K562 (cell line): ENCODE data around the gene ERFL. TPM values are rescaled to one million over a fixed set of nuclear protein-coding genes. Genes with fewer than 3 reads are reported as not detected.

Source experiments
- ATAC-seq: fragments of 200-7000 bp; cut with Tn5 transposase; 3 replicates; pipeline ENCODE4 v1.9.1; 2020; ENCODE audit warnings: moderate library complexity
- BruUV-seq: library from RNA; stranded (reverse); fragments of 400-500 nt; replicated peaks from 2 replicates; lab custom pipeline; 2021; lab: Mats Ljungman, UMichigan
- CTCF ChIA-PET: fragments of 300-600 bp; formaldehyde crosslinking; extraction: SDS; loops from one replicate; lab custom pipeline; 2021; ENCODE audit warnings: low intra/inter-chr PET ratio; lab: Yijun Ruan, JAX
- POLR2A ChIA-PET: fragments of 300-600, 350-650 bp; sonication (Branson Sonifier 250); formaldehyde crosslinking; extraction: SDS; loops from one replicate; lab custom pipeline; 2021; ENCODE audit warnings: antibody characterized with exemption, inconsistent platforms; lab: Yijun Ruan, JAX
- DNase-seq, 4 experiments: peaks; one replicate each; pipeline versions ENCODE4 v3.0.0 to v3.0.0-alpha.2; 2011 to 2018; ENCODE audit warnings: low spot score in 3 of 4, mixed read lengths in 3 of 4; ENCODE audit errors: extremely low read depth in 1 of 4
- FAIRE-seq: peaks from 2 replicates; lab custom pipeline; 2011; peaks lifted over from hg19 to GRCh38; lab: Jason Lieb, UNC
- H2AFZ ChIP-seq: 2 replicates; pipeline ENCODE4 v1.6.0; 2011; ENCODE audit warnings: low read depth, low read length, control low read depth, inconsistent platforms
- H3K27ac ChIP-seq: fragments of 200-600 bp; 3 replicates; pipeline ENCODE4 v1.8.0; 2011; ENCODE audit warnings: low read depth, mild to moderate bottlenecking, control low read depth, inconsistent platforms, low read length, moderate library complexity, mixed read lengths; ENCODE audit errors: extremely low read depth
- H3K27me3 ChIP-seq, 2 experiments: fragments of 300-600 bp in 1 of 2; 2 replicates in 1 of 2; 3 replicates in 1 of 2; pipeline versions ENCODE4 v1.6.0 to v1.8.0; 2011; ENCODE audit warnings: inconsistent platforms in 2 of 2, low read length in 2 of 2, mild to moderate bottlenecking in 1 of 2, mixed read lengths in 1 of 2, moderate library complexity in 1 of 2; ENCODE audit not compliant: control insufficient read depth in 2 of 2, insufficient read depth in 2 of 2
- H3K36me3 ChIP-seq: fragments of 300-600 bp; 3 replicates; pipeline ENCODE4 v1.8.0; 2011; ENCODE audit warnings: mild to moderate bottlenecking, low read length, inconsistent platforms; ENCODE audit not compliant: control insufficient read depth, insufficient read depth
- H3K4me1 ChIP-seq, 2 experiments: fragments of 200-600 bp in 1 of 2; replicated peaks in 1 of 2; 2 replicates in 1 of 2; 3 replicates in 1 of 2; pipeline versions ENCODE4 v1.5.1 to v1.8.0; 2011; ENCODE audit warnings: inconsistent platforms in 2 of 2, low read length in 2 of 2, mild to moderate bottlenecking in 1 of 2, mixed read lengths in 1 of 2, moderate library complexity in 1 of 2; ENCODE audit not compliant: control insufficient read depth in 2 of 2, insufficient read depth in 2 of 2
- H3K4me2 ChIP-seq: 2 replicates; pipeline ENCODE4 v1.6.1; 2011; ENCODE audit warnings: low read length, control low read depth, inconsistent platforms, mixed read lengths; ENCODE audit not compliant: insufficient read depth
- H3K4me3 ChIP-seq: fragments of 200-600 bp; sonication (generic), shearing (Covaris generic); 2 replicates; pipeline ENCODE4 v1.5.1; 2016; ENCODE audit warnings: control low read depth, inconsistent platforms
- H3K79me2 ChIP-seq: fragments of 200-600 bp; 3 replicates; pipeline ENCODE4 v1.8.0; 2011; ENCODE audit warnings: low read length, inconsistent platforms; ENCODE audit not compliant: control insufficient read depth, insufficient read depth
- H3K9ac ChIP-seq, 2 experiments: 2 replicates each; pipeline versions ENCODE4 v1.6.0 to v1.6.1; 2011; ENCODE audit warnings: low read depth in 2 of 2, low read length in 2 of 2, control low read depth in 1 of 2, inconsistent platforms in 1 of 2, mild to moderate bottlenecking in 1 of 2, mixed read lengths in 1 of 2; ENCODE audit not compliant: insufficient read depth in 1 of 2
- H3K9me1 ChIP-seq: one replicate; pipeline ENCODE4 v1.6.0; 2011; ENCODE audit warnings: inconsistent platforms, mild to moderate bottlenecking, low read length, moderate library complexity; ENCODE audit not compliant: control insufficient read depth, insufficient read depth
- H3K9me3 ChIP-seq: replicated peaks from 2 replicates; pipeline ENCODE4 v1.5.1; 2011; ENCODE audit warnings: low read depth, low read length, inconsistent platforms; ENCODE audit not compliant: control insufficient read depth, insufficient read depth
- H4K20me1 ChIP-seq: replicated peaks from 2 replicates; pipeline ENCODE4 v1.6.1; 2011; ENCODE audit warnings: low read length, inconsistent platforms, mixed read lengths; ENCODE audit not compliant: control insufficient read depth, insufficient read depth
- CCNT2 ChIP-seq: IDR thresholded peaks from 2 replicates; pipeline ENCODE4 v1.6.1; 2011; ENCODE audit warnings: borderline replicate concordance, low read depth, mild to moderate bottlenecking, moderate library complexity, mixed read lengths, low read length; ENCODE audit not compliant: insufficient read length; ENCODE audit errors: extremely low read depth
- ELF1 ChIP-seq: fragments of 200-800 bp; sonication (Bioruptor generic); IDR thresholded peaks from 2 replicates; pipeline ENCODE4 v1.6.1; 2016; ENCODE audit warnings: missing genetic modification characterization, missing compliant biosample characterization
- ETV1 ChIP-seq: fragments of 450-650 bp; conservative IDR thresholded peaks from 2 replicates; pipeline ENCODE4 v1.6.1; 2016; ENCODE audit warnings: missing genetic modification characterization, control low read depth, low read depth, missing compliant biosample characterization
- HINFP ChIP-seq: fragments of 450-650 bp; conservative IDR thresholded peaks from 2 replicates; pipeline ENCODE4 v1.6.1; 2016; ENCODE audit warnings: missing genetic modification characterization, low read depth, mild to moderate bottlenecking, control low read depth, missing compliant biosample characterization
- MEF2D ChIP-seq: conservative IDR thresholded peaks from 2 replicates; pipeline ENCODE4 v1.6.1; 2016; ENCODE audit warnings: low read depth, missing genetic modification characterization, missing compliant biosample characterization
- POLR2G ChIP-seq: fragments of 200-400 bp; formaldehyde crosslinking; IDR thresholded peaks from 2 replicates; pipeline ENCODE4 v1.6.1; 2017; ENCODE audit warnings: low read depth, mild to moderate bottlenecking, antibody characterized with exemption, low read length, moderate library complexity
- SIN3A ChIP-seq, 2 experiments: fragments of 150-350 bp in 1 of 2; IDR thresholded peaks; 2 replicates each; pipeline ENCODE4 v1.6.1; 2011 to 2016; ENCODE audit warnings: borderline replicate concordance in 2 of 2, low read depth in 2 of 2, low read length in 2 of 2, mild to moderate bottlenecking in 2 of 2, moderate library complexity in 2 of 2; ENCODE audit not compliant: control insufficient read depth in 1 of 2
- SRSF3 ChIP-seq: fragments of 200-400 bp; formaldehyde crosslinking; IDR thresholded peaks from 2 replicates; pipeline ENCODE4 v1.6.1; 2016; ENCODE audit warnings: mild to moderate bottlenecking, low read length, moderate library complexity; ENCODE audit not compliant: insufficient read depth
- WGBS: fragments of 100-300 bp; shearing (Covaris generic); methylation state at CpG from one replicate; pipeline ENCODE4 v1.1.6; 2016; ENCODE audit warnings: low coverage, mixed read lengths; ENCODE audit not compliant: insufficient coverage; ENCODE audit errors: missing lambda C conversion rate; 5-methylcytosine and 5-hydroxymethylcytosine counted together
- in situ Hi-C: fragments of 300-500 bp; cut with MboI; formaldehyde crosslinking; loops from 4 replicates; pipeline ENCODE4 v1.15.0; 2018; ENCODE audit warnings: inconsistent platforms, mixed read lengths
- intact Hi-C: fragments of 100-400 bp; cut with micrococcal nuclease; formaldehyde crosslinking; loops from 2 replicates; pipeline ENCODE4 v1.14.2; 2022
- polyA plus RNA-seq, 8 experiments: library from polyadenylated mRNA; depleted of rRNA in 4 of 8; stranded (reverse) in 5 of 8; unstranded in 3 of 8; fragments of >200 nt; fragmentation: Nextera tagmentation in 2 of 8; fragmentation: Illumina TruSeq in 1 of 8; extraction: Ambion mirVana in 2 of 8; extraction: Trizol in 1 of 8; gene quantifications; 2 replicates each; pipeline versions ENCODE4 v1.2.1 to v1.2.3, GENCODE V29; 2011 to 2014; ENCODE audit warnings: inconsistent platforms in 1 of 8, missing spikeins in 1 of 8
- total RNA-seq, 7 experiments: library from RNA; depleted of rRNA in 6 of 7; stranded (reverse); fragments of >200 nt in 6 of 7; fragmentation: Illumina TruSeq in 2 of 7; extraction: Trizol in 2 of 7; gene quantifications; 2 replicates each; pipeline versions ENCODE4 v1.2.1 to v1.2.3, GENCODE V29; 2011 to 2021; ENCODE audit warnings: low replicate concordance in 1 of 7
- TF ChIP-seq, protein P1 (sequence below), 2 experiments: IDR thresholded peaks in 1 of 2; conservative IDR thresholded peaks in 1 of 2; 2 replicates each; pipeline ENCODE4 v1.6.1; 2016; ENCODE audit warnings: low read depth in 2 of 2, mild to moderate bottlenecking in 1 of 2, missing compliant biosample characterization in 1 of 2, missing genetic modification characterization in 1 of 2, moderate library complexity in 1 of 2
- TF ChIP-seq, protein P2 (sequence below): sonication (generic); formaldehyde crosslinking; IDR thresholded peaks from 2 replicates; pipeline ENCODE4 v1.8.1; 2023; ENCODE audit warnings: mild to moderate bottlenecking, missing genetic modification reagents, moderate library complexity

The ERFL gene
- total and polyA plus RNA-seq, 9 of the 15 experiments (the other 6 are each of a cell fraction or from before 2014, with no cell fraction given) = 0.07 to 0.75 (median 0.32) TPM; not detected in 4

- Histone ChIP-seq H3K79me2 (peaks cover 50% of the 10 kb centered on the region), H3K9me1 (peaks cover 5% of the 10 kb centered on the region), H2AFZ (peak within 1 kb of the TSS; percentile 97), H3K4me1 (peaks cover 25 to 30% of the 10 kb centered on the region in 2 experiments), H3K27ac (peak within 1 kb of the TSS; percentile 99), H4K20me1 (peaks cover 27% of the 10 kb centered on the region), H3K36me3 (peaks cover 44% of the 10 kb centered on the region), H3K27me3 (no peaks in the 10 kb centered on the region), H3K4me3 (peak within 1 kb of the TSS; percentile 93), H3K4me2 (peak within 1 kb of the TSS; percentile 95), H3K9ac (peak within 1 kb of the TSS; percentile 97 to 100), H3K9me3 (no peaks in the 10 kb centered on the region)
- intact Hi-C loops (loop anchor here (2.0 kb wide), 1 partner anchor 17 kb away; no protein-coding TSS in a partner anchor), in situ Hi-C loops (no loop called here)
- BruUV-seq = TSS peak; percentile 84
- POLR2A ChIA-PET = interaction anchor here (0.6 to 3.1 kb wide), 25 partner anchors 8 to 382 kb away, joined by 3 to 54 read pairs (median 4); partner anchors contain the start of genes DMRTC2, LYPD4 and RABAC1
- ATAC-seq (peak; percentile 93), DNase-seq (peak; percentile 93 to 99 (median 95)), FAIRE-seq (peak; percentile 98)
- CTCF ChIA-PET = interaction anchor here (1.1 to 1.7 kb wide), 2 partner anchors 98 to 164 kb away, joined by 3 to 10 read pairs; partner anchors contain the start of gene RABAC1
- under 1% methylated on average over 70 of the region's 76 CpGs for WGBS
- no peak for TF ChIP-seq SRSF3
- no peak for TF ChIP-seq MEF2D (tag)
- no peak for TF ChIP-seq HINFP
- TF ChIP-seq, protein P1, sequence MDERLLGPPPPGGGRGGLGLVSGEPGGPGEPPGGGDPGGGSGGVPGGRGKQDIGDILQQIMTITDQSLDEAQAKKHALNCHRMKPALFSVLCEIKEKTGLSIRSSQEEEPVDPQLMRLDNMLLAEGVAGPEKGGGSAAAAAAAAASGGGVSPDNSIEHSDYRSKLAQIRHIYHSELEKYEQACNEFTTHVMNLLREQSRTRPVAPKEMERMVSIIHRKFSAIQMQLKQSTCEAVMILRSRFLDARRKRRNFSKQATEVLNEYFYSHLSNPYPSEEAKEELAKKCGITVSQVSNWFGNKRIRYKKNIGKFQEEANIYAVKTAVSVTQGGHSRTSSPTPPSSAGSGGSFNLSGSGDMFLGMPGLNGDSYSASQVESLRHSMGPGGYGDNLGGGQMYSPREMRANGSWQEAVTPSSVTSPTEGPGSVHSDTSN (CRISPR knock-in tag; IDR thresholded peaks at IDR 0.05; ENCODE audit: low read depth) = no peak
- TF ChIP-seq, protein P1 (tag; conservative IDR thresholded peaks at IDR 0.05; ENCODE audit: low read depth) = peak; percentile 52
- TF ChIP-seq SIN3A (IDR thresholded peaks at IDR 0.05; ENCODE audit: borderline replicate concordance in 2 of 2, control insufficient read depth in 1 of 2, low read depth in 2 of 2, low read length in 2 of 2) = peak; percentile 91 to 92
- TF ChIP-seq ELF1 = peak; percentile 100
- peak; percentile 43 for TF ChIP-seq CCNT2
- TF ChIP-seq, protein P2, sequence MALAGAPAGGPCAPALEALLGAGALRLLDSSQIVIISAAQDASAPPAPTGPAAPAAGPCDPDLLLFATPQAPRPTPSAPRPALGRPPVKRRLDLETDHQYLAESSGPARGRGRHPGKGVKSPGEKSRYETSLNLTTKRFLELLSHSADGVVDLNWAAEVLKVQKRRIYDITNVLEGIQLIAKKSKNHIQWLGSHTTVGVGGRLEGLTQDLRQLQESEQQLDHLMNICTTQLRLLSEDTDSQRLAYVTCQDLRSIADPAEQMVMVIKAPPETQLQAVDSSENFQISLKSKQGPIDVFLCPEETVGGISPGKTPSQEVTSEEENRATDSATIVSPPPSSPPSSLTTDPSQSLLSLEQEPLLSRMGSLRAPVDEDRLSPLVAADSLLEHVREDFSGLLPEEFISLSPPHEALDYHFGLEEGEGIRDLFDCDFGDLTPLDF = peak; percentile 79; the same call in 1 of the 2 replicates
- peak; percentile 96 for TF ChIP-seq ETV1
- TF ChIP-seq POLR2G = peak; percentile 100
Measured at GRCh38 chr19:41859618-41860418, 68.4 kb downstream of the ERFL start, which contains the start of gene RPS19. TSS of gene RPS19 (plus strand) at chr19:41860255. CDS start at chr19:41860775, 520 bp downstream.
